Kidney (tissue), 14 donors: ENCODE measurements around the gene LACTB. TPM values are rescaled to one million over a fixed set of nuclear protein-coding genes. Genes with fewer than 3 reads are reported as not detected.

Experiments
- DNase-seq, 5 donors: peaks; one replicate each; pipeline ENCODE4 v3.0.0-alpha.2; 2013 to 2020
- FAIRE-seq: peaks from 2 replicates; lab custom pipeline; 2012; peaks lifted over from hg19 to GRCh38; lab: Jason Lieb, UNC
- H3K27ac ChIP-seq, 2 donors: one replicate each; pipeline ENCODE4 v1.7.0; 2013; ENCODE audit warnings: low read depth in 2 of 2, low read length in 2 of 2, inconsistent platforms in 1 of 2
- H3K27me3 ChIP-seq: one replicate; pipeline ENCODE4 v1.7.1; 2013; ENCODE audit warnings: low read length, inconsistent platforms; ENCODE audit not compliant: control insufficient read depth, insufficient read depth
- H3K36me3 ChIP-seq, 3 donors: one replicate each; pipeline versions ENCODE4 v1.7.0 to v1.7.1; 2013; ENCODE audit warnings: low read length in 3 of 3, control low read depth in 1 of 3, inconsistent platforms in 1 of 3; ENCODE audit not compliant: insufficient read depth in 3 of 3, control insufficient read depth in 2 of 3
- H3K4me1 ChIP-seq, 3 donors: one replicate each; pipeline versions ENCODE4 v1.7.0 to v1.7.1; 2013; ENCODE audit warnings: low read length in 3 of 3, inconsistent platforms in 1 of 3, low read depth in 1 of 3; ENCODE audit not compliant: control insufficient read depth in 2 of 3, insufficient read depth in 2 of 3
- H3K4me3 ChIP-seq, 3 donors: one replicate each; pipeline versions ENCODE4 v1.7.0 to v1.8.1; 2013; ENCODE audit warnings: low read length in 3 of 3, control low read depth in 1 of 3, inconsistent platforms in 1 of 3
- H3K9ac ChIP-seq, 3 donors: one replicate each; pipeline versions ENCODE4 v1.7.0 to v1.7.1; 2013; ENCODE audit warnings: low read length in 3 of 3, control low read depth in 1 of 3, inconsistent platforms in 1 of 3
- H3K9me3 ChIP-seq, 3 donors: one replicate each; pipeline versions ENCODE4 v1.7.0 to v1.7.1; 2013; ENCODE audit warnings: low read length in 3 of 3, control low read depth in 1 of 3, inconsistent platforms in 1 of 3; ENCODE audit not compliant: control insufficient read depth in 2 of 3, insufficient read depth in 1 of 3
- intact Hi-C: fragments of 100-400 bp; cut with DNase I; formaldehyde crosslinking; loops from one replicate; pipeline ENCODE4 v1.11.1; 2022
- polyA plus RNA-seq: library from polyadenylated mRNA; stranded (reverse); fragments of 350-450 nt; fragmentation: Illumina TruSeq; extraction: RNeasy Lipid Tissue Mini Kit (QIAGEN cat#74804); gene quantifications from one replicate; pipeline ENCODE4 v1.2.3, GENCODE V29; 2014; ENCODE audit warnings: low read depth, low replicate concordance; ENCODE audit not compliant: insufficient read depth
- total RNA-seq: library from RNA; stranded (reverse); fragmentation: NEBNext Ultra II Directional; extraction: Animal tissue kit (Norgen Biotek cat#: 25700); gene quantifications from one replicate; pipeline ENCODE4 v1.2.1, GENCODE V29; 2021
- TF ChIP-seq, protein P1 (sequence below): IDR thresholded peaks from 3 replicates; pipeline ENCODE4 v1.5.1; 2012; ENCODE audit warnings: mild to moderate bottlenecking, moderate library complexity, borderline replicate concordance; ENCODE audit not compliant: insufficient read depth; ENCODE audit errors: extremely low read depth
- donor health status: control.
- donor health status: control.
- donor health status: control.
- donor health status: control.
- donor health status: control.
- donor health status: DM: yes; HTN: yes; CAD: no.
- donor health status: Normal renal cell carcinoma (clear cell type).

The LACTB gene
- total and polyA plus RNA-seq, 2 donors from 2014 or later: 16.8 to 17.6 TPM

DNA sequence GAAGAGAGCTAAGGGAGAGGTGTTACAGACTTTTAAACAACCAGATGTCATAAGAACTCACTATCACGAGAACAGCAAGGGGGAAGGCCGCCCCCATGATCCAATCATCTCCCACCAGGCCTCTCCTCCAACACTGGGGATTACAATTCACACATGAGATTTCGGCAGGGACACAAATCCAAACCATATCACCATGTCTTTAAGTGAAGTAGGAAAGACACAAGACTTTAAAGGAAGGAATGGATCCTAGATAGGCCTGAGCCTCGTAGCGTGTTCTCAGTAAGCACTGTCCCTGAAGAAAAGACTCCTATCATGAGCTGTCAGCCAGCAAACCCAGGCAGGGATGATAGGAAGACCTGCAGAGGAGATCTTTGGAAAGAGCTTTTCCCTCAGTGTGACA is 50.7 kb downstream of the LACTB start:
- H3K9me3 ChIP-seq: no peaks in the 10 kb centered on the region
- TF ChIP-seq, protein P1, sequence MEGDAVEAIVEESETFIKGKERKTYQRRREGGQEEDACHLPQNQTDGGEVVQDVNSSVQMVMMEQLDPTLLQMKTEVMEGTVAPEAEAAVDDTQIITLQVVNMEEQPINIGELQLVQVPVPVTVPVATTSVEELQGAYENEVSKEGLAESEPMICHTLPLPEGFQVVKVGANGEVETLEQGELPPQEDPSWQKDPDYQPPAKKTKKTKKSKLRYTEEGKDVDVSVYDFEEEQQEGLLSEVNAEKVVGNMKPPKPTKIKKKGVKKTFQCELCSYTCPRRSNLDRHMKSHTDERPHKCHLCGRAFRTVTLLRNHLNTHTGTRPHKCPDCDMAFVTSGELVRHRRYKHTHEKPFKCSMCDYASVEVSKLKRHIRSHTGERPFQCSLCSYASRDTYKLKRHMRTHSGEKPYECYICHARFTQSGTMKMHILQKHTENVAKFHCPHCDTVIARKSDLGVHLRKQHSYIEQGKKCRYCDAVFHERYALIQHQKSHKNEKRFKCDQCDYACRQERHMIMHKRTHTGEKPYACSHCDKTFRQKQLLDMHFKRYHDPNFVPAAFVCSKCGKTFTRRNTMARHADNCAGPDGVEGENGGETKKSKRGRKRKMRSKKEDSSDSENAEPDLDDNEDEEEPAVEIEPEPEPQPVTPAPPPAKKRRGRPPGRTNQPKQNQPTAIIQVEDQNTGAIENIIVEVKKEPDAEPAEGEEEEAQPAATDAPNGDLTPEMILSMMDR: no peak
- intact Hi-C loops: no loop called here
- no peaks in the 10 kb centered on the region for H3K36me3 ChIP-seq
- no peak overlapping the region for H3K4me3 ChIP-seq
- no peaks in the 10 kb centered on the region for H3K4me1 ChIP-seq
- FAIRE-seq (no peak), DNase-seq (no peak)
- H3K27me3 ChIP-seq: no peaks in the 10 kb centered on the region
- no peak overlapping the region for H3K9ac ChIP-seq
- no peak overlapping the region for H3K27ac ChIP-seq

DNA sequence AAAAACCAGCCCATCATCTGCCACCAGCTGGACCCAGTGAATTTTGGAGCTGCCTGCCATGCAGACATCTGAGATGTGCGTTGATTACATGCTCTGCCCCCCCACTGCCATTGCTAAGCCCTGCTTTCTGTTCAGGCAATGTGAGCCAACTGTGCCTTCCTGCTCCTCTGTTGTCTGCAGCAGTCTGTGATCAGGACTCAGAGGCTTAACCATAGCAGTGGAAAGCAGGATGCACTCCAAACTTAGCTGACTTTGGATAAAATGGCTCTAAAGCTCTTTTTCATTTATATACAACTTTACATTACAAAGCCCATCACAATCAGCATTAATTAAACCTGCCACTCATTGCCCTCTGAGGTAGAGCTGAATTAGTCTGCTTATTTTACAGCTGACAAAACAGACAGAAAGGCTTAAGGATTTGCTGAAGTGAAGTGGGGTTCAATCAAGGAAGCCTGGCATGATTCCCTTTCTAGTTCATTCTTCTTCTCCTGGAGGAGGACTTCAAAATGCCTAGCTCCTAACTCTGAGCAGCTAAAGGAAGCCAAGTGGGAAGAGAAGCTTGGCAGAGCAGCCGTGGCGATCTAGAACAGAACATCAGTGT is 51.3 kb downstream of the LACTB start:
- H3K36me3 ChIP-seq: no peaks in the 10 kb centered on the region
- TF ChIP-seq, protein P1: no peak
- intact Hi-C loops: no loop called here
- H3K9me3 ChIP-seq: no peaks in the 10 kb centered on the region
- no peak overlapping the region for H3K9ac ChIP-seq
- FAIRE-seq (no peak), DNase-seq (no peak)
- H3K27ac ChIP-seq: no peak overlapping the region
- H3K4me1 ChIP-seq: no peaks in the 10 kb centered on the region
- H3K27me3 ChIP-seq: no peaks in the 10 kb centered on the region
- H3K4me3 ChIP-seq: no peak overlapping the region

DNA sequence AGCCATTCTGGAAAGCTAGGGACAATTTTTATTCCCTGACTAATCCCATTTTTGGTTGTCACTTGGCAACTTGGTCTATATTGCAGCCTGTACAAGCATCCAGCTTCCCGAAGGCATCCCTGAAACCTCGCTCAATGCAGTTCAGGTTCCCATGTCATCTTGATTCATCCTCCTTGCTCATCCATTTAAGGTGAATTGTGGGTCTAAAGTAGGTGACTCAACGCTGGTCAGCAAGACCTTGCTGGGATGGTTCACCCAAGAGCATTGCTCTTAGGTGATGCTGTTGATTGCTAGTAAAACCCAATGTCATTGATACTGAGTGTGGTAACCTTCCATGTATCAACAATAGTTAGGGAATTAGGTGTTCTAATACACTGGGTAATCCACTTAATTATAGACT is 54.6 kb downstream of the LACTB start:
- TF ChIP-seq, protein P1: no peak

DNA sequence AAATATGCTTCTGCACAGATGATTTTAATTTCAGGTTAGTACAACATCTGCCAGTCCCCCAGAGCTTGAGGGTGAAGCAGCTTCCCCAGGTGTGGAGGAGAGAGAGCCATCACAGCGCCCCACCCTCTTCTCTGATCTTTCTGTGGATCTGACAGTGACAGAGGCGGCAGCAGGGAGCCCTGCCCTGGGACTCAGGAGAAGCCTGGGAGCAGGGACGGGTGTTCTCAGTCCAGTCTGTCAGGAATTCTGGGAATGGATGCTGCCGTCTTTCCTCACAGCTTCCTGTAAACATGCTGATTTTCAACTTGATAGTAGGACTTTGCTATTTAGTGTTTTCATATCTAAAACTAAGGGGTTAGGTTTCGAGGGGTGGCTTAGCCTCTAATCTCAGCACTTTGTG is 56.4 kb downstream of the LACTB start:
- TF ChIP-seq, protein P1: no peak
- H3K4me1 ChIP-seq: no peaks in the 10 kb centered on the region
- no peak for FAIRE-seq
- intact Hi-C loops: no loop called here
- no peak overlapping the region for H3K9ac ChIP-seq
- H3K36me3 ChIP-seq: no peaks in the 10 kb centered on the region
- no peak for DNase-seq
- H3K4me3 ChIP-seq: no peak overlapping the region
- H3K27ac ChIP-seq: no peak overlapping the region
- H3K27me3 ChIP-seq: no peaks in the 10 kb centered on the region
- no peaks in the 10 kb centered on the region for H3K9me3 ChIP-seq

More for the DNA sequence above, 54.6 kb downstream of the LACTB start:
- no peak overlapping the region for H3K4me3 ChIP-seq
- H3K36me3 ChIP-seq: no peaks in the 10 kb centered on the region
- H3K9me3 ChIP-seq: no peaks in the 10 kb centered on the region
- no peaks in the 10 kb centered on the region for H3K4me1 ChIP-seq
- H3K27me3 ChIP-seq: no peaks in the 10 kb centered on the region
- DNase-seq (no peak), FAIRE-seq (no peak)
- H3K9ac ChIP-seq: no peak overlapping the region
- intact Hi-C loops: no loop called here
- H3K27ac ChIP-seq: no peak overlapping the region
